Mucosa of stomach (tissue), 1 donor: ENCODE data around the gene LDLRAD4.

Experiments
- H3K27me3 ChIP-seq: one replicate; pipeline ENCODE4 v1.7.0; 2013; ENCODE audit warnings: mild to moderate bottlenecking, low read length; ENCODE audit not compliant: control insufficient read depth, insufficient read depth
- H3K36me3 ChIP-seq: one replicate; pipeline ENCODE4 v1.7.0; 2013; ENCODE audit warnings: low read length; ENCODE audit not compliant: control insufficient read depth, insufficient read depth
- H3K4me1 ChIP-seq: one replicate; pipeline ENCODE4 v1.7.0; 2013; ENCODE audit warnings: mild to moderate bottlenecking, low read length; ENCODE audit not compliant: control insufficient read depth, insufficient read depth
- H3K4me3 ChIP-seq: one replicate; pipeline ENCODE4 v1.7.0; 2013; ENCODE audit warnings: low read length
- H3K9ac ChIP-seq: one replicate; pipeline ENCODE4 v1.7.0; 2013; ENCODE audit warnings: mild to moderate bottlenecking, low read length, moderate library complexity
- H3K9me3 ChIP-seq: one replicate; pipeline ENCODE4 v1.7.0; 2013; ENCODE audit warnings: mild to moderate bottlenecking, low read length, moderate library complexity; ENCODE audit not compliant: control insufficient read depth
- donor health status: Pancreatic carcinoma.

LDLRAD4 gene

DNA sequence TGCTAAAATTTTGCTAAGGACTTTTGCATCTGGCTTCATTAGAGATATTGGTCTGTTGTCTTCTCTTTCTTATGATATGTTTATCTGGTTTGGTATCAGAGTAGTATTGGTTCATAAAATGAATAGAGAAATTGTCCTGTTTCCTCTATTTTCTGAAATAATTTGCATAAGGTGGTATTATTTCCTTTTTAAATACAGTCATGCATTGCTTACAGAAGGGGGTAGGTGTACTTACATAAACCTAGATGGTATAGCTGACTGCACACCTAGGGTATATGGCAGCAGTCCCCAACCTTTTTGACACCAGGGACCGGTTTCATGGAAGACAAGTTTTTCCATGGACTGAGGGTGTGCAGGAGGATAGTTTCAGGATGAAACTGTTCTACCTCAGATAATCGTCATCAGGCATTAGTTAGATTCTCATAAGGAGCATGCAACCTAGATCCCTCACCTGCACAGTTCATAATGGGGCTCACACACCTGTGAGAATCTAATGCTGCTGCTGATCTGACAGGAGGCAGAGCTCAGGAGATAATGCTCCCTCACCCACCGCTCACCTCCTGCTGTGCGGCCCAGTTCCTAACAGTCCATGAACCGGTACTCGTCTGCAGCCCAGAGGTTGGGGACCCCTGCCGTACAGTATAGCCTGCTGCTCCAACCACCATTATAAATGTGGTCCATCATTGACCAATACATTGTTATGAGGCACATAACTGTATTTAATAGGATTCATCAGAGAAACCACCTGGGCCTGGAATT is 318.6 kb downstream of the LDLRAD4 start:
- H3K4me1 ChIP-seq: peaks cover 16% of the 10 kb centered on the region
- H3K27me3 ChIP-seq: no peaks in the 10 kb centered on the region
- H3K4me3 ChIP-seq: no peak overlapping the region
- H3K9me3 ChIP-seq: no peaks in the 10 kb centered on the region
- H3K36me3 ChIP-seq: no peaks in the 10 kb centered on the region
- no peak overlapping the region for H3K9ac ChIP-seq

DNA sequence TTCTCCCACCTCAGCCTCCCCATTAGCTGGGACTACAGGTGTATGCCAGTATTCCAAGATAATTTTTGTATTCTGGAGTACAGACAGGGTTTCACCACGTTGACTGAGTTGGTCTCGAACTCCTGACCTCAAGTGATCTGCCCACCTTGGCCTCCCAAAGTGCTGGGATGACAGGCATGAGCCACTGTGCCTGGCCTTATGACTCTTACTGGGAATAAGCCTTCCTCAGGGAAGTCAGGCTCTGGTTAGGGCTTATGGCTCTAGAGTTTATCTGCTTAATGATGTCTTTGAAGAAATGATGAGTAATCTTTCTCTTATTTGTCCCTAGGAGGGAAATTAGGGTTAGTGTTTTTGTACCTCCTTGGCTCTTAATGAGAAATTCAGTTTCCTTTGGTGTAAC is 320.1 kb downstream of the LDLRAD4 start:
- no peak overlapping the region for H3K4me3 ChIP-seq
- H3K4me1 ChIP-seq: peaks cover 19% of the 10 kb centered on the region
- no peaks in the 10 kb centered on the region for H3K27me3 ChIP-seq
- no peaks in the 10 kb centered on the region for H3K36me3 ChIP-seq
- no peaks in the 10 kb centered on the region for H3K9me3 ChIP-seq
- no peak overlapping the region for H3K9ac ChIP-seq

DNA sequence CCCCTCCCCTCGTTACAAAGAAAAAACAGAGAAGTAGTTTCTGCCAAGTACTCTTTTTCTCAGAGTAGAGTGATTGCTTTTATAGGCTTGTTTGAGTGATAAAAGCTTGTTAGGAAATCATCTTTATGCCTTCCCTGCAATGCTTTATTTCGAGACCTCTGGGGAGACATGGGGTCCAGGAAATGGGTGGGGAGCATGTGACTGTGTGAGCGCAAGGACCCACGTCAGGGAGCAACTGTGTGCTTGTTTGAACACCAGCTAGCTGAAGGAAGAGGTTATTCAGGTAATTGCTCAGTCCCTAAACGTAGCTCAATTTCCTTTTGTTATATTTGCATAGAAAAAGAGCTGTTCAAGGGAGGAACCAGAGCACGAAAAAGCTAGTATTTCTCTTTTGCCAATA is 320.5 kb downstream of the LDLRAD4 start:
- H3K9me3 ChIP-seq: no peaks in the 10 kb centered on the region
- no peak overlapping the region for H3K4me3 ChIP-seq
- H3K4me1 ChIP-seq: peaks cover 19% of the 10 kb centered on the region
- H3K27me3 ChIP-seq: no peaks in the 10 kb centered on the region
- H3K9ac ChIP-seq: no peak overlapping the region
- no peaks in the 10 kb centered on the region for H3K36me3 ChIP-seq

DNA sequence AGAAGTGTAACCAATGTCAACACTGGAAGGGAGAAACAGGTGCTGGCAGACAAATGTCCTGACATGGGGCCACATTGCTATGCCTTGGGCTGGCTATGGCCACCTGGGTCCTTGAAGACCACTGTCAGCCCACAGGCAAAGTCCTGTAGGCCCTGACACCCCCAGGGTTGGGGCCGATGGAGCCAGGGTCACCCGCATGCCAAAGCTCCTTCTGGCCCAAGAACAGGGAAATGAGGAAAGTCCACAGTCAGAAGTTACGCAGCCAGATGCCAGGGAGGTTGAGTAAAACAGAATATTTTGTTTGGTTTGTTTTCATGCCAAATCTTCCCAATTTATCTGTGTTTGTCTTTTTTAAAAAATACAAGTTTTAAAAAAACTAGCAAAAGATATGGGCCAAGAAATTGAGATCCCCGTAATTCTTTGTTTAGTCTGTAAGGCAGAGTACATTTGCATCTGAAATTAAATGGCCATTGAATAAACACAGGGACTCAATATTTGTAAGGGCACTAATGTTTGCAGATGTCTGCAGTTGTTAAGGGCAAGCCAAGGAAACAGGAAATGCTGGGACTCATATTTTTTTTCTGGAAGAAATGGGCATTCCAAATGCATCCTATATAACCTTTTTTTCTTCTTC is 321.4 kb downstream of the LDLRAD4 start:
- peaks cover 19% of the 10 kb centered on the region for H3K4me1 ChIP-seq
- H3K27me3 ChIP-seq: no peaks in the 10 kb centered on the region
- no peak overlapping the region for H3K9ac ChIP-seq

DNA sequence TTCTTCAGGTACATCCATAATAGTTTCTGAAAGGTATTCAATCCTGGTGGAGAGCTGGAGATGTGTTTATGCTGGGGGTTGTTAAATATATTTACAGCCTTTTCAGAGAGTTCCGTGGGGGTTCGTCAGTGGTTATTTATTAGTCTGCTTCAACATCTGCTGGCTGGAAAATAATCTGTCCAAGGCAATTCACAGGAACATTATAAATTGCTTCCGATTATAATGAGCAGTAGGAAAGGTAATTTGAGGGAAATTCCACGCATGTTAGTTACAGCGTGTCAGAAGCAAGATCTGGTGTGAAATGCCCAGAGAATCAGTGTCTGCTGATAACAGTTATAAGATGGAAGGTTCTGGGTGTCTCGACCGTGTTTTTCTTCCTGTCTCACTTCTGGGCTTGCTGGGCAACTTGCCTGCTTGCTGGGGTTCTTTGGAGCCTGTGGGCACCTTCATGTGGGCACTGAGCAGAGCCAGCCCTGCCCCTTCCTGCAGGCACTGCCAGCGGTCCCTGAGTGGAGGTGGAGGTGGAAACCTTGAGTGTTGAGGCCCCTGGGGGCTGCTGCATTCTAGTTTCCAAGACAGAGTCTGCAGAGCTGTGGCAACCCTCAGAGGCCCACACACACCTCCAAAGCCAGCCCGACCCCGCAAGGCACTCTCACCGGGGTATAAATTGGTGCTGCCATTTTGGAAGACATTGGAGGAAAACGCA is 322.1 kb downstream of the LDLRAD4 start:
- Histone ChIP-seq H3K4me1 (peaks cover 19% of the 10 kb centered on the region), H3K9me3 (no peaks in the 10 kb centered on the region), H3K9ac (no peak overlapping the region), H3K36me3 (no peaks in the 10 kb centered on the region), H3K4me3 (no peak overlapping the region), H3K27me3 (no peaks in the 10 kb centered on the region)

More for the DNA sequence above, 321.4 kb downstream of the LDLRAD4 start:
- Histone ChIP-seq H3K36me3 (no peaks in the 10 kb centered on the region), H3K4me3 (no peak overlapping the region), H3K9me3 (no peaks in the 10 kb centered on the region)

DNA sequence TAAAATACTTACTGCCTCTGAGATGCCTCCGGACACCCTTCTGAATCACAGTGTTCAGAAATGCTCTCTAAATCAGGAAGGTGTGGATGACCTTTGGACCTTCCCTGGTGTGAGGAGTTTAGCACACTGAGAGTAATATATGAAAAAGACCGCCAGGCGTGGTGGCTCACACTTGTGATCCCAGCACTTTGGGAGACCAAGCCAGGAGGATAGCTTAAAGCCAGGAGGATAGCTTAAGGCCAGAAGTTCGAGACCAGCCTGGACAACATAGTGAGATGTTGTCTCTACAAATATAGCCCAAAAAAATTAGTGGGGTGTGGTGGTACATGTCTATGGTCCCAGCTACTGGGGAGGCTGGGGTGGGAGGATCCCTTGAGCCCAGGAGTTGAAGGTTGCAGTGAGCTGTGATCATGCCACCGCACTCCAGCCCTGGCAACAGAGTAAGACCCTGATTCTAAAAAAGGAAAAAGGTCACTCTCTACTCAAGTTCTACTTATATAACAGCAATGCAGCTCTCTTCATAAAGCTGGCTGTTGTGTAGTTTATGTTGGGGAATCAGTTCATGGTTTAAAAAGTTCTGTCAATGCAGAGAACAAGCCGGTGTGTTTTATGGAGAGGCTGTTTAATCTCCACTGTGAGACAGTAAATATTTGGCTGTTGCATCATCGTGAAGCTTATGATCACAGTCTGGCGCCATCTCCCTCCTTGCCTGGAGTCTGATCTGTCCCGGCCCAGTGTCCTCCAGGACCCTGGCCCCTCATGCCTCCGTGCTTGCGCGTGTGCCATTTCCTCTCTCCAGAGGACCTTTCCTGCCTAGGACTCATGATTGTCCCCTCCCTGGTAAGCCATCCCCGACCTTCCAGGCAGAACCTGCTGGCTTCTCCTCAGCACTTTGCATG is 323.3 kb downstream of the LDLRAD4 start:
- no peak overlapping the region for H3K4me3 ChIP-seq
- H3K9me3 ChIP-seq: no peaks in the 10 kb centered on the region
- H3K27me3 ChIP-seq: no peaks in the 10 kb centered on the region
- no peak overlapping the region for H3K9ac ChIP-seq
- H3K36me3 ChIP-seq: no peaks in the 10 kb centered on the region
- peaks cover 19% of the 10 kb centered on the region for H3K4me1 ChIP-seq

DNA sequence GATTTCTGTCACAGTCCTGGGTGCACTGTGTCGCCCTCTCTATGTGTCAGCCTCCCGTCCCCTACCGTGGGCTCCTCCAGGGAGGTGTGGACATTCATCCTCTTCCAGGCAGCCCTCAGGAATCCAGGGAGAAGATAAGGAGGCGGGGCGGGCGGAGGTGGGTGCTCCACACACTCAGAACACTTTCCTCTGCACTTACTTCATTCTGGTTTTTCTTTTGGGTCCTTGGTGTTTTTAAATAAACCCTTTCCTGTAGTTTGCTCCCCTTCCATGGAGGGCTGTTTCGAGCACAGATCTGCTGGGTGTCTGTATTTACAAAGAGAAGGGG is 323.9 kb downstream of the LDLRAD4 start:
- Histone ChIP-seq H3K27me3 (no peaks in the 10 kb centered on the region), H3K36me3 (no peaks in the 10 kb centered on the region), H3K4me3 (no peak overlapping the region), H3K9me3 (no peaks in the 10 kb centered on the region), H3K9ac (no peak overlapping the region), H3K4me1 (peaks cover 19% of the 10 kb centered on the region)

DNA sequence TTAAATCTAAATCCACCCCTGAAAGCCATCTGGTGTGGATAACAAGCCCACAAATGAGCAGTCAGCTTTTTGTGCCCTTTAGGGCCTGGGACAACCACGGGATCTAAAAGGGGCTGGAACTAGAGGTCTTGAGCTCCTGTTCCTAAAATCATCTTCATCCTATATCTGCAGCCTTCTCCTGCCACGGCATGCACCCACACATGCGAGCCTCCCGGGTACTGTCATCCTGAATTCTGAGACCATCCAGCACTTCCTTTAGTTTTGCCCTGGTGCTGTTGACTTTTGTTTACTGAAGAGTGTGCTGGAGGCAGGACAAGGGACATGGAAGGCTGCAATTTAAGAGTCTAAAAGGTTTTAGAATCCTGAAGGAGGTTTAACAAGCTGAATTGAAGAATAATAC is 324.6 kb downstream of the LDLRAD4 start:
- Histone ChIP-seq H3K4me3 (no peak overlapping the region), H3K27me3 (no peaks in the 10 kb centered on the region), H3K36me3 (no peaks in the 10 kb centered on the region), H3K4me1 (peaks cover 19% of the 10 kb centered on the region), H3K9ac (no peak overlapping the region), H3K9me3 (no peaks in the 10 kb centered on the region)

DNA sequence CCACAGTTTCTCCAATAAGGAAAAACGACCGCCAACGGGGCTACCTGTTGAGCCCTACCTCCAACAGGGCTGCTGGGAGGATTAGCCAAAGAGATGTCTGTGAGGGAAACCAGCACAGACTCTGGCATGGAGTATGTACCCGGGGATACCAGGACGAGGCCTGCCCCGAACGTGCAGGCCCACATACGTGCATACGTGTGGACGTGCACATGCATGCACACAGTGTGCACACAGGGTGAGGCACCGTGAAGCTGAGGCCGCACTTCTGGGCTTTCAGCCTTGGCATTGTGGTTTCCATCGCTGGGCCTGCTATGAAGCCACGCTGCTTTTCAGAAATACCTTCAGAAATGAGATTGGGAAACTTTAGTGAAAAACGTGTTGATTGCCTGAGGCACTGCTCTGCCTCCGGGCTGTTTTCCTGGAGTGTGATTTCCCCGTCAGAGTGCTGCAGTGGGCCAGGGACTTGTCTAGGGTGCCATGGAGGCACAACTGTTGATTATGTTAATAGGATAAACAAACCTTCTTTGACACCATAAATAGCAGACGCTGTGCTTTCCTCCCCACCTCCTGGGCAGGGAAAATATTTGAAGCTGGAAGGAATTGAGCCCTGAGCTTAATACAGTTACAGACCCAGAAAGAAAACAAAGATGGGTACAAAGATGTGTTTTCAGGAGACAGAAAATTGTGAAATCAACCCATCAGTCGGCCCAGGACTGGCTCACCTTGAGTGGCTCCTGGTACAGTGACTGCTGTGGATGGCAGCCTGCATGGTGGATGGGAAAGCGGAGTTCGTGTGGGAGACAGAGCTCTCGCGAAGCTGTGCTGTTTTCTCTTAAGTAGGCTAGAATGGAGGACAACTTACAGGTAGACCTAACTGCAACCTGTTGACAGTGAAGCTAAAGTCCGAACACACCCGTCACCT is 325.5 kb downstream of the LDLRAD4 start:
- Histone ChIP-seq H3K36me3 (no peaks in the 10 kb centered on the region), H3K9me3 (no peaks in the 10 kb centered on the region), H3K4me3 (no peak overlapping the region), H3K9ac (no peak overlapping the region), H3K27me3 (no peaks in the 10 kb centered on the region), H3K4me1 (peaks cover 19% of the 10 kb centered on the region)

DNA sequence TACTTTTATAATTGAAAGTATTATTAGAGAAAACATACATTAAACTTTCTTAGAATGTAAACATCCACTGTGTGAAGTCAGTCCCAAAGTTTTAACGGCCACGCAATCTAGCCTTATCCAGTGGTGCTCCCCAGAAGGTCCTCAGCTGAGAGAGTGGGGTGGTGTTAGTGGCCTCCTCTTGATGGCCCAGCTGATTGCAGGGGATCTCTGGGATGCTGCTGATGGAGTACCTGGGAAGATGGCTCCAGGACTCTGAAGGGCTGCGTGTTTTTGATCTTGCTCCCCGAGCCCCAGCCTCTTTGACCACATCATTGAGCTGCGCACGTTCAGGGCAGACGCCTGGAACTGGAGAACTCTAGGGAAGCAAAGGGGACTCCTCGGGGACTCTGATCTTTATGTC is 326.4 kb downstream of the LDLRAD4 start:
- H3K36me3 ChIP-seq: no peaks in the 10 kb centered on the region
- H3K9ac ChIP-seq: no peak overlapping the region
- no peaks in the 10 kb centered on the region for H3K27me3 ChIP-seq
- H3K9me3 ChIP-seq: no peaks in the 10 kb centered on the region
- no peak overlapping the region for H3K4me3 ChIP-seq
- H3K4me1 ChIP-seq: peaks cover 19% of the 10 kb centered on the region

DNA sequence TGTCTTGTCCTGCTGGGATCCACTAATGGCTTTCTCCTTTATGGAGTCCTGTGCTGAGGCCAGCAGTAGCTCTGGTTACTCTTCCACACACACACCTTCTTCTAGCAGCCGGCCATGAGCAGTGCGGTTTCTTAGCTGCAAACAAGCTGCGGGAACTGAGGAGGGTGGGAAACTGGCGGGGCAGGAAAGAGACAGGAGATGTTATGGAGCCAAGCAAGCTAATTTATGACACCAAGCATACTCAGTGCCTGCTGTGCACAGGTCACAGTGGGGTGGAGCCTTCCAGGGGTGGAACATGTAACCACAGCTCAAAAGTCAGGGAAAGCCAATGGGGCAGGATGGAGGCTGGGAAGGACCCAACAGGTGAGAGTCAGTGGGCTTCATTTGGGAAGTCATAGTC is 327.0 kb downstream of the LDLRAD4 start:
- Histone ChIP-seq H3K9me3 (no peaks in the 10 kb centered on the region), H3K4me1 (peaks cover 19% of the 10 kb centered on the region), H3K9ac (no peak overlapping the region), H3K4me3 (no peak overlapping the region), H3K36me3 (no peaks in the 10 kb centered on the region), H3K27me3 (no peaks in the 10 kb centered on the region)
